ENCODE measurements around the gene KRT13.

KRT13 gene

DNA sequence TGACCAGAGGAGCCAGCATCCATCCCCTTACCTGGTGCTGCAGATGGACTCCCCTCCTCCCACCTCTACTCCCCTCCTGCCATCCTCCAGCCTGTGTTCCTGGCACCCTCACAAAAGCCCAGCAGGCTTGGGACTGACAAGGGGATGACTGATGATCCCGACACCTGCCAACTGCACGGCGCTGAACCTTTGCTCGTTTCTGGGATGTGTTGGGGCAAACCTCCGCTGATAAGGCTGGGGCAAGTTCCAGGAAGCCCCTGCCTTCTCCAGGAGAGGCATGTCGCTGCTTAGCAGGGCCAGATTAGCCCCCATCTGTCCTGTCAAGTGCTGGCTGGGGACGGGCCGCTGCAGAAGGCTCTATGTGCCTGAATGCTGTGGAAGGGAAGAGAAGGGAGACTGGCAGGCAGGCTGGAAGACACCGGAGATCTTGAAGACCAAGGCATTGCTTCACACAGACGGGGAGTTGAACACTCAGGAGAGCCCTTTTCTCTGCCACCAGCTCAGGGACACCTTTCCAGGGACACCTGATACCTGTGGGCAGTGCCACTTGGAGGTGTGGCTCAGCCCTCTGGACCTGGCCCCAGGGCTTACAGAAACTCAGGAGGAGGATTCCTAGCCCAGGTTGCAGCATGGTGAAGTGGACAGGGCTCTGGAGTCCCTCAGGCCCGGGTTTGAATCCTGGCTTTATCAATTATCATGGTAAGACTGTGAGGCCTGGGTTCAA lies 14.3 kb upstream of the KRT13 start:
- DNase-seq (ENCODE audit: low read depth) = no peak

DNA sequence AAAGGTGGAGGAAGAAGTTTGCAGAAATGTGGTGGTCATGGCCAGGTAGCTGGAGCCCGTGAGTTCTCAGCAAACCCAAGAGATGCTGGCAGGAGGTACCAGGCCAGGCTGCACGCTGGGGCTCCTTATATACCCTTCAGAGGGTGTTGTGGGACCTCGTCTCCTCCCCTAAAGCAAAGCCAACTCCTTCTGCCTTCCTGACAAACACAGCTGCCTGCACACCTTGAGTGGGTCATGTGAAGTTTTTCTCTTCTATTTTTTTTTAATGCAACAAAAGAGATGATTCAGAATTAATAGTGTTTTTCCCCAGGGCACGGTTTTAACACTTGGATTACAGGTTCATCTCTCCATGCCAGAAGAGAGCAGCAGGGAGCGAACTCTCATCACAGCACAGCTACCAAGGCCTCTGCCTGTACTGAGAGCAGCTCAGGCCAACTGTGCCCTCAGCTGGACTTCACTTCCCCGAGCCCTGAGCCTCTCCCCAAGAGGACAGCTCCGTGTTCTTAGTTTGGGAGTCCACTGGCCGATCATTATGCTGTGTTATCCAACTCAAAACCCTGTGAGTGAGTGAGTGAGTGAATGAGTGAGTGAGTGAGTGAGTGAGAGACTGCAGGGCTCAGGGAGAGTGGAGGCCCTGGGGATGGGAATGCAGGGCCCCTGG lies 13.5 kb upstream of the KRT13 start, which contains the start of gene KRT15:
Gene KRT15 (minus strand): TSS at position 102 of the 661 bp plus-strand sequence. CDS start 63 bp downstream, at position 39.
- DNase-seq (ENCODE audit: low read depth) = no peak

DNA sequence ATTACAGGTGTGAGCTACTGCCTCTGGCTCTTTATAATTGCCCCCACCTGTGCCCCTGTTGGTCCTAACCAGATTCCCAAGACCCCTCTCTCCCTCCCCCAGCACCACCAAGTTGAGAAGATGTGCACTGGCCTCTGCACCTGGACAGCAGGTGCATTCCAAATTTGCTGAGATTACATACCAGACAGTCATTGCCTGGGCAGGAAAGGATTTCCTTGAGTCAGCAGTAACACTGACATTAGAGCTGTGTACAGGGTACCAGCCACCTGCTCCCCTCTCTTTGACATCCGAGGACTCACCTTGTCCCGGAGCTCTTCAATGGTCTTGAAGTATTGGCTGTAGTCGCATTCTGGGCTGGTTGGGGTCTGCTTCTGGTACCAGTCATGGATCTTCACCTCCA lies 12.6 kb upstream of the KRT13 start:
- DNase-seq (ENCODE audit: low read depth) = no peak

DNA sequence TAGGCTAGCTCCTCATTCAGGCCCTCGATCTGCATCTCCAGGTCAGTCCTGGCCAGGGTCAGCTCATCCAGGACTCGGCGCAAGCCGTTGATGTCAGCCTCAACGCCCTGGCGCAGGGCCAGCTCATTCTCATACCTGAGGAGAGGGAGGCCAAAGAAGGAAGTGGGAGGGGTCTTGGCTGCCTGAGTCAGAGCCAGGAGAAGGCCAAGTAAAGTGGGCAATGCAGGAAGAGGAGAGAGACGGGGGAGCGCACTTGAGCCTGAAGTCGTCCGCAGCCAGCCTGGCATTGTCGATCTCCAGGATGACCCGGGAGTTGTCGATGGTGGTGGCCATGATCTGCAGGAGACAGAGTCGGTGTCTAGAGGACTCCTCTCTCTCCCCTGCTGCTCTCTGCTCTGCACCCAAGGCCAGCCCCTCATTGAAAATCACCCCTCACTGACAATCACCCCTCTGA lies 11.4 kb upstream of the KRT13 start:
- no peak for DNase-seq (ENCODE audit: low read depth)

DNA sequence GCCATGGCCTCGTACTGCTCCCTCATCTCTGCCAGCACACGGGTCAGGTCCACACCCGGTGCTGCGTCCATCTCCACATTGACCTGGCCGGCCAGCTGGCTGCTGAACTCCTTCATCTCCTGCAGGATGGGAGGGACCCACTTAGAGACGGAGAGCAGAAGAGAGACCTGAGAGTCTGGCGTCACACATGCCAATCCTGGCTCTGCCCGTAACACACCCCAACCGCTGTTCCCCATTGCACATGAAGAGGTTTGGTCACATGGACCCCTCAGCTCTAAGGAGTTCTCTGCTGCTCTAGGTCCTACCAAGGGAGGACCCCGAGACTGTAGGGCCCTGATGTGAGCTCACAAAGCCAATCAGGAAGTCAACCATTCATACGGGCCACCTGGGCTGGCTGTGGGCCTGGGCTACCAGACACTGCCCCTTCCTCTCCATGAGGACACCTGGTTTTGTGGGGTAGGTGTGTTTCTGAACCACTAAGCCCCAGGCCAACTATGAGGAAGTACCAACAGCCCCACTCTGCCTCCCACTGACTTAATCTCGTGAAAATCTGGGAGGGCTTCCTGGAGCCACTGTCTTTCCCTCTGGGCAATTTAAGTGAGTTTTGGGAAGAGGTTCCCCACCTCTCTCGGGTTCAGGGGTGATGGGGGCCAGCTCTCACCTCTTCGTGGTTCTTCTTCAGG lies 10.9 kb upstream of the KRT13 start:
- no peak for DNase-seq (ENCODE audit: low read depth)

DNA sequence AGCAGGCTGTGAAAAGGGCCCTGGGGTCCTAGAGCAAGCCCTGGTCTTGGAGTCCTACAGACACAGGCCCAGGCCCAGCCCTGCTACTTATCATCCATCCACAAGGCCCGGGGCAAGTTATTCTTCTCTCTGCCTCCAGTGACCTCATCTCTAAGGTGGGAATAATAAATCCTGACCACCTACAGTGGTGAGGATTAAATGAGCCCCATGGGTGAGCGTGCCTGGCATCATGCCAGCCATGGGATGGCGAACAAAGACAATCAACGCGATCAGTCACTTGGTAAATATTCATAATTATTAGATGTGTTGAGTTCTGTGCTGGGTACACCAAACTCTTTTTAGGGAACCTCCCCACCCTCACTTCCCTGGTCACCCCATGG lies 7.7 kb upstream of the KRT13 start:
- no peak for DNase-seq (ENCODE audit: low read depth)

DNA sequence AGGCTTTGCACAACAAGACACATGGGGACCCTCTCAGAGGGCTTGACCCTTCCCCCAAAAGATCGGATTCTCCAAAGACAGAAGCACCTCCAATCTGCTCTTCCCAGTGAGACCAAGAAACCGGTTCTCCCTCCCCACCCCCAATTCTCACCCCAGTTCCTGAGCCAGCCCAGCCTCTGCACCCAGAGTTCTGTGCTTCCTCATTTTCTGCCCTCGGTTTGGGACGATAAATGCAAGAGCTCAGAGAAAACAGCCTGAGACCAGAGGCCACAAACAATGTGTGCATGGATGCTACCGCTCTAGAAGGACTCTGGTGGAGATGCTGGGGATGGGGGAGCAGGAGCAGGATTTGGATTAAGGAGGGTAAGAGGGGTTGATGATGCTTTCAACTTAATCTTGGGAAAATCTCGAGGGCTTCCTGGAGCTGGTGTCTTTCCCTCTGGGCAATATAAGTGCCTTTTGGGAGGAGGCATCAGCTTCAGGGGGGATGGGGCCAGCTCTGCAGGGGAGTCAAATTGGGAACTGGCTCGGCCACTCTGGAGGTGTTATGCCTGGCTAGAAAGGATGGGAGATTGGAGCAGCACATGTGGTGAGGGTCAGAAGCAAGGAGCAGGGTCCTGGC lies 7.2 kb upstream of the KRT13 start:
- no peak for DNase-seq (ENCODE audit: low read depth)

DNA sequence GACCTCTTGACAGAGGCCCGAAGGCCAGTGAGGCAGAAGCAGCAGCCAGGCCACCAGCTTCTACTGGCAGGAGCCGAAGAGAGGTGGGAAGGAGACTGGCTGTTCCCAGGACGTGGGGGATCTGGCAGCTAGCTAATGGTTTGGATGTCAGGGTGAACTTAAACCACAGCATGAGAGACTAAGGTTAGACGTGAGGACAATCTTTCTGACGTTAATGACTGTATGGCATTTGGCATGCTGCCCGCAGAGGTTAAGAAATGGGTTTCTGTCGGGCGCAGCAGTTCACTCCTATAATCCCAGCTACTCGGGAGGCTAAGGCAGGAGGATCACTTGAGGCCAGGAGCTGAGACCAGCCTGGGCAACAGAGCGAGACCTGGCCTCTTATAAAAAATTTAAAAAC lies 6.3 kb upstream of the KRT13 start:
- no peak for DNase-seq (ENCODE audit: low read depth)

DNA sequence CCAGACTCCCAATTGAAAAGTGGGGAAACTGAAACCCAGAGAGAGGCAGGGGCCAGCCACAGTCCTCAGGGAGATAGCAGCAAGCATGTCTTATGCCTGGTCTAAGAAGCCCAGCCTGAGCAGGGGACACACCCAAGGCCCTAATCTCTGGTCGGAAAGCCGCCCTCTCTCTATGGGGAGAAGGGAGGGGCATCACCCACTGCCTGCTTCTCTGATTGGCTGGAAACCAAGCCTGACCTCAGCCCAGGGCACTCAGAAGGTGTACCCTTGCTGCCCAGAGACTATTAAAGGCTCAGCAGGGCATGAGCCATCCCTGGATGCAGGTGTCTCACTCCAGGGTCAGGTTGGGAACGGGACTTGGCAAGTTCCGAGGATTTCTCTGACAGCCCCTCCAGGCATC lies 5.7 kb upstream of the KRT13 start:
- DNase-seq (ENCODE audit: low read depth) = no peak

DNA sequence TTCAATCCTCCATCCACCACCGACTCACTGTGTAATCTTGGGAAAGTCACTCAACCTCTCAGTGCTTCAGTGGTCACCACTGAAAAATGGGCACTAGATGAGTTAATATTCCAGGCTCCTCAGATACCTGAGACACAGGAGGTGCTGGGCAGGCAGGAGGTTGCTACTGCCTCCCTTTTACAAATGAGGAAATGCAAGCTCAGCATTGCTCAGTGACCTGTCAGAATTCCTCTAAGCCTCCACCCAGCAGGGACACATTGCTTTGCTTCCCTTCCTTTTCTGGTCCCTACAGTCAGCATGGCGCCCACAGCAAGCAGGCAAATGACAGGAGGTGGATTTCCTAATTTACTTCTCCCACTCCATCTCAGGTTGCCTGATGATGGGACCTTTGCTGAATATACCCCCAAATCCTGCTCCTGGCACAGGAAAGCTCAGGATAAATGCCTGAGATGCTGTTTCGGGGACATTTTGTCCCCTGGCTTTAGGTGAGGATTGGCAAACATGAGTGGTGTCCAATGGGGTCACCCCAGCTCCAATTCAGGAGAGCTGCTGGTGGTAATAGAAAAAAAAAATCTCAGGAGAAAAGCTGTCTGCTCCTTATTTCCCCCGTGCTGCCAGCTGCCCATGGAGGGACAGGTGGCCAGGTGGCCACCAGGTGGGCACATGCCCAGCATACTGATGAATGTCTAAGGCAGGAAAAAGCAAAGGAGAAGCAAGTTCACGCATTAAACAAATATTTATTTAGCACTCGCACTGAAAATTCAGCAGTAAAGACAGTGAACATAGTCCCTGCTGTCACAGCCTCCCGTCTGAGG lies 5.0 kb upstream of the KRT13 start:
- no peak for DNase-seq (ENCODE audit: low read depth)

DNA sequence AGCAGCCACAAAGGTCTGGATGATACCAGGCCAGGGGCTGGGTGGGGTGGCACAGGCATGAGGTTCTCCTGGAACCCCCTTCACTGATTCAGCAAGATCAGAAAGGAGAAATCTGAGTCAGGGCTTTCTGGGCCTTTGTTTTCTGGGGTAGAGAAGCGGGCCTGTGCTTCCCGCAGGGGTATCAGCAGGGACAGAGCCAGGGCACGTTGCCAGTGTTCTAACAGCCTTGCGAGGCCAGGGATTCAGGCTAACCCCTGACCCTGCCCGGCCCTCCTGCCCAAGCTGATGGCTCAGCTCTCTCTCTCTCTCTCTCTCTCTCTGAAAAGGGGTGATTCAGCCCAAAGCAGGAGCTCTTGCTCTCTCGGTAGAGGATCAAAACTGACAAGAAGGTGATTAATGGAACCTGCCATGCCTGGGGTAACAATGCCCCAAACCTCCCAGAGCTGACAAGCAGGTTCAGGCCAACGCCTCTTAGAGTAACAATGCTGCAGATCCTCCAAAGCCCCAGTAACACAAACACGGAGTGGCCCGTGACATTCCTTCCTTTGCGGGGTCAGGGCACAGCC lies 2.0 kb upstream of the KRT13 start:
- no peak for DNase-seq (ENCODE audit: low read depth)

DNA sequence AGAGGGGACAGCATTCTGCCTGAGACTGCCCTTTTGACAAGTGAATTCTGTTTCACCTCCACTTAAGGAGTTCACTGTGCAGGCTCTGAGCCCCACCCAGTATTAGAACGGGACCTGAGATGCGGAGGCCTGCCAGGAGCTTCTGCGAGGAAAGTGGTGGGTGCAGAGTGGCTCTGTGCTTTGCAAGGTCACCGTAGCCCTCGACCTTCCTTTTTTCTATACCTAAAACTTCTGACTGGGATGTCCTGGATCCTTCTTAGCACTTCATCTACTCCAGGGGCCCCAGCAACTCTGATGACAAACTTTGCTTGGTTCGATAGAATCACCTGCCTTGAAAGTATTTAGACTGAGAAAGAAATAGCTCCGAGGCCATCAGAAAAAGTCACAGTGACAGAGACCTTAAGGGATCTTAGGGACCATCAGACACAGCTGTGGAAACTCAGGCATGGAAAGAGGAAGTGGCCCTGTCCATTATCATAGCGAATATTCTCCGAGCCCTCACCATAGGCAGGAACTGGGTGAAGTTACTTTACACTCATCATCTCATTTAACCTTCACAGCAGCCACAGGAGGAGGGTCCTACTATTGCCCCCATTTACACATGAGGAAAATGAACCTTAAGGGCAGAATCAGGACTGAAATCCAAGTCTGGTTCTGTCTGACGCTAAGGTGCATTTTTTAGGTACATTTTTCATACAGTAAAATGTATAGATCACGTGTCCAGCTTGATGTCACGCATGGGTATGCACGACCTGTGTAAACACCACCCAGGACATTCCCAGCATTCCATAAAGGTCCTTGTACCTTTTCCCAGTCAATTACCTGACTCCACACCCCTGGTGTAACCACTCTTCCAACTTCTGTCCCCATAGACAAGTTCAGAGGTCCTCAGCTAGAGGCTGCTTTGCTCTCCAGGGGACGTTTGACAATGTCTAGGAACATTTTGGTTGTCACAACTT lies 676 bp upstream of the KRT13 start:
- DNase-seq (ENCODE audit: low read depth) = no peak

DNA sequence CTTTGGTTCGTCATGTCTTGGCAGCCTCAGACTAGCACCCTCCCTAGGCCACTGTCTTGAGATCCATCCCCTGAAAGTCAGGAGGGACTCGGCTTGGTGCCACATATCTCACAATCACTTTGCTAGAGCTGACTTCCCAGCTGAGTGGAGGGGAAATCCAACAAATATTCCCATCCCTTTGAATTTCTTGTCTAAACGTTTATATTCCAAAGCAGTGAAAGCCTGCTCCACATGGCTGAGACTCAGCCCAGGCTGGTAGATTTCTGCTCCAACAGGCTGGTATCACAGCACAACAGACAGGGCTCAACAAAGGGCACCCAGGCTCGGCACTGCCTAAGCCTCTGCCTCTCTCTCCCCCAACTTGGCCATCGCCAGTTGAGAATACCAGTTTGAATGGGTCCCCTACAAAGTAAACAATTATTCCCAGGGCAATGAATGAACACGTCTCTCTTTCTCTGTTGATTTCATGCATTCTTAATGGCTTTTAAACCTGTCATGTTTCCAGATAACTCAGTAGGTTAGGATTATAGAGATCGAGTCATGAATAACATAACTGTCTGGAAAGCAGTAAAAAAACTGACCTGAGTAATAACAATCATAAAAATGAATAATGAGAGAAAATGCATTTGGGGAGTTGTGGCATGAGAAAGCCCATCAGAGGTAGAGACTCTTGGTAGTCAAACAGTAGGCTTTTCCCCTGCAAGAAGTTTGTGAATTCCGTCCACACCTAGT lies 1.0 kb downstream of the KRT13 start:
- no peak for DNase-seq (ENCODE audit: low read depth)

DNA sequence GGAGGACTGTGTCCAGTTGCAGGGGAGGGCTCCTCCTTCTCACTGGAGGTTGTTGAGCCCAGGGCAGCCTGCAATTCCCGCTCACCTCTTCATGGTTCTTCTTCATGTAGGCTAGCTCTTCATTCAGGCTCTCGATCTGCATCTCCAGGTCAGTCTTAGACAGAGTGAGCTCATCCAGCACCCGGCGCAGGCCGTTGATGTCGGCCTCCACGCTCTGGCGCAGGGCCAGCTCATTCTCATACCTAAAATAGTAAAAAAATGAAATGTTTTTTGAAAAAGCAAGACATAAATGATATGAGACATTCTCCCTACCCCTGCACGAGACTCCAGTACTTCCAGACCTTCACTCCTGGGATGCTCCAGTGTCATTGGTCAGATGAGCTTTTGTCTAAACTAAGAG lies 2.2 kb downstream of the KRT13 start:
- DNase-seq (ENCODE audit: low read depth) = no peak

DNA sequence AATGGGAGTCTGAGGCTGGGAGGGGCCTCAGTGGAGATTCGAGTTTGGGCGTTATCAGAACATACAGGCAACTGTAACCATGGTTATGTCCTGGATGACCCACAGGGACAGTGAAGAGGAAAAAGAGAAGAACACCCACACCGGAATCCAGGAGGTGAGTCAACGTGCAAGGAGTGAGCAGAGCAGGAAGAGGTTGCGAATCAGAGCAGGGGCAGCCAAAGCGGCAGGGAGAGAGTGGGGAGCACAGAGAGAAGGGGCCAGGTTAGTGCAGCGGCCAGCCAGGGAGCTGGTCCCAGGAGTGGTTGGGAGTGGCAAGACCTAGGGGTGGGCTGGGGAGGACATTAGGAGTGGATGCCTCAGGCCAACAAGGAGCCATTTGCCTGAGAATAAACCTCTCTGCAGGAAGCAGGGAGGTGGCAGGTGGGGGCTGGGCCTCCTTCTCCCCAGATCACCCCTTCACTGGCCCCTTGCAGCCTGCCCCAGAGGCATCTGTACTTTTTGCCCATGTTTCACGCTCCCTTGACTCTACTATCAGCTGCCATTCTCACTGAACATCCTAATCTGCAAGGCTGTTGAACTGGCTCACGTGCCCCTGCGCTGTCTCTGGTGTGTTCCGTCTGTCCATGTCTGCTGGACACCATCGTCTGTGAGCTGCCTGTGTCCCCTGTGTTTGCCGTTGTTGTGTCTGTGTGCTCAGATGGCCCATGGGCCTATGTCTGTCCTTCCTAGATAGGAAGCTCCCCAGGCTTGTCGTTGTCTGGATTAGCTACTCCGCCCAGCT lies 5.1 kb downstream of the KRT13 start:
- DNase-seq (ENCODE audit: low read depth) = peak; percentile 39

DNA sequence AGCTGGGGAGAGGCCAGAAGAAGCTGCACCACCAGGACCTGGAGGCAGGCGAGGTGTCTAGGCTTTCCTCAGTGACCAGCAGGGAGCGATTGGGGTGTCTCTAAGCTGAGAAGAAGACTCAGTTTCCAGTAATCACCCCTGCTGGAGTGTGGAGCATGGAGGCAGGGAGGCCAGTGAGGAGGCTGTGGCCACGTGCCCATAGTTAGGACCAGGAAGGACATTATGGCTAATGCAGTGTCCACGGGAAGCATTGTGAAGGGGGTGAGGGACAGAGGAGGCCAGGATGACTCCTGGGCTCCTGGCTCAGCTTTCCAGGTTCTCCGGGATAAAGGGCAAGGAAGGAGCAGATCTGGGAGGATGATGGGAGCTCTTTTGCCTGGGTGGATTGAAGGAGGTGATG lies 5.7 kb downstream of the KRT13 start:
- DNase-seq (ENCODE audit: low read depth) = no peak

DNA sequence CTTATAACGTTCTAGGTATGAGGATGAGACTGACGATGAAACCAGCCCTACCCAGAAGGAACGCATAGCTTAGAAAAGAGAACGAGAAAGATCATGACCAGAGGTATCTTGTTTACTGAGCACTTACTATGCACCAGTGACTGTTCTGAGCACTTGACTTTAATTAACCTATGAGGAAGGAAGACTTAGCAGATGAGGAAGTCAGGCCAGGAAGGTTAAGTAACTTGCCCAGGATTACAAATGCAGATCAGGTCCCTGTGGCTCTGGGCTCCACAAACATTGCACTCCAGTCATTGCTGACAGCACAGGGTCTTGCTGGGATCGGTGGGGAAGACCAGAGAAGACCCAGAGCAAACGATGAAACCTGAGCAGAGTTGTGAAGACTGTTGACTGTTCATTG lies 7.1 kb downstream of the KRT13 start:
- DNase-seq (ENCODE audit: low read depth) = no peak

DNA sequence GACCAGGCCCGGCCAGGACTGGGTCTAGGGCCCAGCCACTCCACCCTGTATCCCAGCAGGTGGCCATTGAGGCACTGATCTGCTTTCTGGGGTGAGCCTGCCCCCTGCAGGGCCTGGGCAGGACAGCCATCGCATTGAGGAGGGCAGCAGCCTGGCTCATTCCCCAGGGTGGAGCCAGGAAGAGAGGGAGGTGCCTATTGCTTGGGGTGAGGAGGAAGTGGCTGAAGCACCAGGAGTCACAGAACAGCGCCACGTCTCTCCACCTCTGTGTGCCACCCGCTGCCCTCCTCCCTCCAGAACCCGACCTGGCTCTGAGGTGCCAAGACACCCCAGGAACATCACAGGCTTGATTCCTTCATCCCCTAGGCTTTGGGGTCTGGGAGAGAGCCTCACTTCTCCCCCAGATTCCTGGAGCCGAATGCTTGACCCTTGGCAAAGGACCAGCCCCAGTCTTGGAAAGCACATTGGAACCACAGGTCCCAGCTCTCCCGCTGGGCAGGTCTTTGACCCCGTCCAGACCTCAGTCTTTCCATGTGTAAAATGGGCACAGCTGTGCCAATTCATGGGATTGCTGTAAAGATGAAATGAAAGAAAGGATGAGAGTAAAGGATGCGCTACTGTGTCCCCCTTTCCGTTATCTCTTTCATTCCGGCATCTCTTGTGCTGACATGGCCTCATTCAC lies 8.5 kb downstream of the KRT13 start:
- peak; percentile 55 for DNase-seq (ENCODE audit: low read depth)

Measured in stromal cell of bone marrow (primary cell).